ENCODE results near the gene SUSD3.

- TF ChIP-seq EZH2 (IDR thresholded peaks at IDR 0.05) (no peak), POLR2AphosphoS5 (IDR thresholded peaks at IDR 0.05; ENCODE audit: borderline replicate concordance, low read depth, low read length) (no peak), FOXP2 (optimal IDR thresholded peaks at IDR 0.05; ENCODE audit: control extremely low read depth, extremely low read length, insufficient read depth) (no peak)
Measured at GRCh38 chr9:93118863-93119702, 60.6 kb downstream of the SUSD3 start.
